K562 (cell line): ENCODE data around the gene GDNF.

ENCODE experiments used
- GTF3C2 ChIP-seq: IDR thresholded peaks from 3 replicates; pipeline ENCODE4 v1.6.1; 2011; ENCODE audit warnings: borderline replicate concordance, mild to moderate bottlenecking, moderate library complexity; ENCODE audit not compliant: insufficient read length; ENCODE audit errors: extremely low read depth
- PCBP1 ChIP-seq: fragments of 200-400 bp; formaldehyde crosslinking; IDR thresholded peaks from 2 replicates; pipeline ENCODE4 v1.6.1; 2018; ENCODE audit warnings: mild to moderate bottlenecking, low read depth, low read length; ENCODE audit not compliant: poor library complexity, severe bottlenecking
- ZNF311 ChIP-seq: fragments of 250-450 bp; sonication (Bioruptor Pico); IDR thresholded peaks from 2 replicates; pipeline ENCODE4 v1.4.0; 2020; ENCODE audit warnings: mild to moderate bottlenecking, moderate library complexity
- ZNF324 ChIP-seq: fragments of 250-450 bp; sonication (Bioruptor Pico); IDR thresholded peaks from 2 replicates; pipeline ENCODE4 v1.4.0; 2020; ENCODE audit warnings: mild to moderate bottlenecking

GRCh38 chr5:37786862-37787519 is 52.9 kb downstream of the GDNF start:
- TF ChIP-seq PCBP1, result no peak
- no peak for TF ChIP-seq ZNF311 (CRISPR knock-in tag)
- TF ChIP-seq ZNF324 (CRISPR knock-in tag), result no peak
- TF ChIP-seq GTF3C2, result no peak
